GM12878 (cell line): ENCODE measurements around the gene FNDC11. TPM values are rescaled to one million over a fixed set of nuclear protein-coding genes. Genes with fewer than 3 reads are reported as not detected.

ENCODE experiments used
- ATAC-seq: fragments of 200-7000 bp; cut with Tn5 transposase; 3 replicates; pipeline ENCODE4 v1.9.1; 2020; ENCODE audit warnings: mild to moderate bottlenecking, moderate library complexity
- BruUV-seq: library from RNA; stranded (reverse); fragments of 400-500 nt; replicated peaks from 2 replicates; lab custom pipeline; 2021; lab: Mats Ljungman, UMichigan
- CTCF ChIA-PET: fragments of 300-600 bp; sonication (Branson Sonifier 250); formaldehyde crosslinking; extraction: SDS; loops from one replicate; lab custom pipeline; 2021; ENCODE audit warnings: inconsistent platforms; lab: Yijun Ruan, JAX
- POLR2A ChIA-PET: fragments of 350-600 bp; formaldehyde crosslinking; extraction: SDS; loops from one replicate; lab custom pipeline; 2021; ENCODE audit warnings: inconsistent platforms; lab: Charles Lee
- RAD21 ChIA-PET: fragments of 300-600 bp; sonication (Branson Sonifier 250); formaldehyde crosslinking; loops from one replicate; lab custom pipeline; 2023; ENCODE audit warnings: antibody characterized with exemption; ENCODE audit not compliant: unreplicated experiment; lab: Charles Lee
- SMC1A ChIA-PET: fragments of 300-600 bp; sonication (Branson Sonifier 250); formaldehyde crosslinking; loops from one replicate; lab custom pipeline; 2023; ENCODE audit not compliant: unreplicated experiment, uncharacterized antibody; lab: Charles Lee
- DNase-seq: peaks from one replicate; pipeline ENCODE4 v3.0.0-alpha.2; 2011; ENCODE audit warnings: low read depth, low spot score
- FAIRE-seq: peaks from 3 replicates; lab custom pipeline; 2011; peaks lifted over from hg19 to GRCh38; lab: Jason Lieb, UNC
- H2AFZ ChIP-seq: 2 replicates; pipeline ENCODE4 v1.6.0; 2011; ENCODE audit warnings: low read depth, low read length, control low read depth; ENCODE audit not compliant: control insufficient read depth
- H3K27ac ChIP-seq: 2 replicates; pipeline ENCODE4 v1.5.1; 2011; ENCODE audit warnings: control low read depth; ENCODE audit not compliant: control insufficient read depth, insufficient read depth
- H3K27me3 ChIP-seq, 2 experiments: replicated peaks in 1 of 2; 2 replicates each; pipeline versions ENCODE4 v1.6.0 to v1.6.1; 2011; ENCODE audit warnings: low read length in 1 of 2; ENCODE audit not compliant: control insufficient read depth in 2 of 2, insufficient read depth in 2 of 2
- H3K36me3 ChIP-seq, 2 experiments: 2 replicates each; pipeline ENCODE4 v1.5.1; 2011; ENCODE audit warnings: low read length in 1 of 2; ENCODE audit not compliant: control insufficient read depth in 2 of 2, insufficient read depth in 2 of 2
- H3K4me1 ChIP-seq: 2 replicates; pipeline ENCODE4 v1.6.1; 2011; ENCODE audit warnings: mild to moderate bottlenecking, low read length, moderate library complexity, mixed read lengths; ENCODE audit not compliant: control insufficient read depth, insufficient read depth
- H3K4me2 ChIP-seq: 2 replicates; pipeline ENCODE4 v1.6.0; 2011; ENCODE audit warnings: control low read depth; ENCODE audit not compliant: control insufficient read depth, insufficient read depth
- H3K4me3 ChIP-seq: fragments of 200-600 bp; sonication (generic); 2 replicates; pipeline ENCODE4 v1.5.1; 2016
- H3K79me2 ChIP-seq: 2 replicates; pipeline ENCODE4 v1.6.0; 2011; ENCODE audit warnings: low read length; ENCODE audit not compliant: control insufficient read depth, insufficient read depth
- H3K9ac ChIP-seq: 2 replicates; pipeline ENCODE4 v1.8.0; 2011; ENCODE audit warnings: low read length, control low read depth, mixed read lengths; ENCODE audit not compliant: control insufficient read depth, insufficient read depth
- H3K9me3 ChIP-seq: replicated peaks from 3 replicates; pipeline ENCODE4 v1.5.1; 2011; ENCODE audit warnings: mild to moderate bottlenecking, low read length; ENCODE audit not compliant: control insufficient read depth, insufficient read depth
- H4K20me1 ChIP-seq: 2 replicates; pipeline ENCODE4 v1.6.0; 2011; ENCODE audit not compliant: control insufficient read depth, insufficient read depth
- BCL11A ChIP-seq: IDR thresholded peaks from 2 replicates; pipeline ENCODE4 v1.6.1; 2011; ENCODE audit warnings: low read depth, low read length
- BRCA1 ChIP-seq: IDR thresholded peaks from 2 replicates; pipeline ENCODE4 v1.6.1; 2011; ENCODE audit warnings: low read depth, low read length, improper control_type of control experiment
- FOXK2 ChIP-seq: fragments of 450-650 bp; IDR thresholded peaks from 2 replicates; pipeline ENCODE4 v1.6.1; 2017; ENCODE audit warnings: mild to moderate bottlenecking, moderate library complexity
- GATAD2B ChIP-seq: fragments of 450-650 bp; conservative IDR thresholded peaks from 2 replicates; pipeline ENCODE4 v1.6.1; 2017; ENCODE audit warnings: low read depth, mild to moderate bottlenecking, moderate library complexity
- IRF3 ChIP-seq: fragments of 450-650 bp; IDR thresholded peaks from 2 replicates; pipeline ENCODE4 v1.6.1; 2014; ENCODE audit warnings: mild to moderate bottlenecking
- IRF4 ChIP-seq: IDR thresholded peaks from 2 replicates; pipeline ENCODE4 v1.6.1; 2011; ENCODE audit warnings: low read depth, low read length
- KAT2A ChIP-seq: conservative IDR thresholded peaks from 2 replicates; pipeline ENCODE4 v1.6.1; 2011; ENCODE audit warnings: low read depth, low read length; ENCODE audit not compliant: control insufficient read depth
- KLF5 ChIP-seq: fragments of 450-650 bp; IDR thresholded peaks from 2 replicates; pipeline ENCODE4 v1.6.1; 2014; ENCODE audit warnings: mild to moderate bottlenecking; ENCODE audit not compliant: partially characterized antibody
- PAX8 ChIP-seq: fragments of 450-650 bp; IDR thresholded peaks from 2 replicates; pipeline ENCODE4 v1.6.1; 2017; ENCODE audit warnings: mild to moderate bottlenecking, moderate library complexity
- RFX5 ChIP-seq: IDR thresholded peaks from 2 replicates; pipeline ENCODE4 v1.6.1; 2011; ENCODE audit warnings: low read depth, low read length, improper control_type of control experiment
- SIX5 ChIP-seq: IDR thresholded peaks from 2 replicates; pipeline ENCODE4 v1.6.1; 2011; ENCODE audit warnings: mild to moderate bottlenecking, low read depth, low read length, moderate library complexity; ENCODE audit not compliant: severe bottlenecking
- SMC3 ChIP-seq: IDR thresholded peaks from 2 replicates; pipeline ENCODE4 v1.6.1; 2011; ENCODE audit warnings: low read length, improper control_type of control experiment, borderline replicate concordance
- SREBF1 ChIP-seq: IDR thresholded peaks from 2 replicates; pipeline ENCODE4 v1.6.1; 2012; ENCODE audit warnings: mild to moderate bottlenecking, low read length
- USF1 ChIP-seq: IDR thresholded peaks from 2 replicates; pipeline ENCODE4 v1.6.1; 2011; ENCODE audit warnings: borderline replicate concordance, low read depth, mild to moderate bottlenecking, moderate library complexity, mixed read lengths, low read length; ENCODE audit not compliant: insufficient read depth; ENCODE audit errors: extremely low read length
- WGBS: methylation state at CpG from one replicate; pipeline ENCODE4 v1.1.6; 2016; ENCODE audit warnings: low lambda C conversion rate; ENCODE audit not compliant: insufficient replicate concordance, insufficient coverage; ENCODE audit errors: missing lambda C conversion rate; 5-methylcytosine and 5-hydroxymethylcytosine counted together
- in situ Hi-C: fragments of 300-500 bp; cut with MboI; formaldehyde crosslinking; loops from 9 replicates; pipeline ENCODE4 v1.14.3; 2018; ENCODE audit warnings: mixed read lengths
- intact Hi-C: fragments of 100-400 bp; cut with micrococcal nuclease; formaldehyde crosslinking; loops from one replicate; pipeline ENCODE4 v1.14.2; 2022; ENCODE audit not compliant: unreplicated experiment
- polyA plus RNA-seq, 11 experiments: library from polyadenylated mRNA; depleted of rRNA in 4 of 11; unstranded in 6 of 11; stranded (reverse) in 5 of 11; fragments of >200 nt; fragmentation: Nextera tagmentation in 4 of 11; fragmentation: Illumina TruSeq in 1 of 11; extraction: Ambion mirVana in 4 of 11; extraction: Trizol in 1 of 11; gene quantifications; 1 replicate in 1 of 11; 2 replicates in 10 of 11; pipeline versions ENCODE4 v1.2.1 to v1.2.3, GENCODE V29; 2011 to 2016; ENCODE audit warnings: inconsistent platforms in 2 of 11, missing spikeins in 2 of 11, low read depth in 1 of 11
- total RNA-seq, 4 experiments: library from RNA; depleted of rRNA in 3 of 4; stranded (reverse); fragments of >200 nt in 3 of 4; fragmentation: Illumina TruSeq in 1 of 4; extraction: Trizol in 1 of 4; gene quantifications; 2 replicates each; pipeline versions ENCODE4 v1.2.1 to v1.2.3, GENCODE V29; 2013 to 2021
- TF ChIP-seq, protein P1 (sequence below): IDR thresholded peaks from 2 replicates; pipeline ENCODE4 v1.6.1; 2011; ENCODE audit warnings: mild to moderate bottlenecking, low read depth, low read length, moderate library complexity; ENCODE audit not compliant: insufficient replicate concordance
- TF ChIP-seq, protein P2 (sequence below): fragments of 450-650 bp; conservative IDR thresholded peaks from 2 replicates; pipeline ENCODE4 v1.6.1; 2017; ENCODE audit warnings: mild to moderate bottlenecking, moderate library complexity
- TF ChIP-seq, protein P3 (sequence below): IDR thresholded peaks from 2 replicates; pipeline ENCODE4 v1.6.1; 2012; ENCODE audit warnings: low read depth, low read length, improper control_type of control experiment

Gene FNDC11
- total and polyA plus RNA-seq, 10 of the 15 experiments (the other 5 are each of a cell fraction or from before 2014, with no cell fraction given): 0.09 to 0.72 (median 0.34) TPM; not detected in 2

- FAIRE-seq (no peak), ATAC-seq (no peak), DNase-seq (no peak)
- H3K4me1 ChIP-seq: peaks cover 22% of the 10 kb centered on the region
- TF ChIP-seq KLF5 (no peak), PAX8 (no peak), BCL11A (no peak), USF1 (no peak), IRF4 (no peak), FOXK2 (no peak), KAT2A (no peak), IRF3 (no peak), SMC3 (no peak), BRCA1 (no peak), RFX5 (no peak), GATAD2B (no peak), SREBF1 (no peak), SIX5 (no peak)
- TF ChIP-seq, protein P1, sequence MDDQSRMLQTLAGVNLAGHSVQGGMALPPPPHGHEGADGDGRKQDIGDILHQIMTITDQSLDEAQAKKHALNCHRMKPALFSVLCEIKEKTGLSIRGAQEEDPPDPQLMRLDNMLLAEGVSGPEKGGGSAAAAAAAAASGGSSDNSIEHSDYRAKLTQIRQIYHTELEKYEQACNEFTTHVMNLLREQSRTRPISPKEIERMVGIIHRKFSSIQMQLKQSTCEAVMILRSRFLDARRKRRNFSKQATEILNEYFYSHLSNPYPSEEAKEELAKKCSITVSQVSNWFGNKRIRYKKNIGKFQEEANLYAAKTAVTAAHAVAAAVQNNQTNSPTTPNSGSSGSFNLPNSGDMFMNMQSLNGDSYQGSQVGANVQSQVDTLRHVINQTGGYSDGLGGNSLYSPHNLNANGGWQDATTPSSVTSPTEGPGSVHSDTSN: no peak
- TF ChIP-seq, protein P2, sequence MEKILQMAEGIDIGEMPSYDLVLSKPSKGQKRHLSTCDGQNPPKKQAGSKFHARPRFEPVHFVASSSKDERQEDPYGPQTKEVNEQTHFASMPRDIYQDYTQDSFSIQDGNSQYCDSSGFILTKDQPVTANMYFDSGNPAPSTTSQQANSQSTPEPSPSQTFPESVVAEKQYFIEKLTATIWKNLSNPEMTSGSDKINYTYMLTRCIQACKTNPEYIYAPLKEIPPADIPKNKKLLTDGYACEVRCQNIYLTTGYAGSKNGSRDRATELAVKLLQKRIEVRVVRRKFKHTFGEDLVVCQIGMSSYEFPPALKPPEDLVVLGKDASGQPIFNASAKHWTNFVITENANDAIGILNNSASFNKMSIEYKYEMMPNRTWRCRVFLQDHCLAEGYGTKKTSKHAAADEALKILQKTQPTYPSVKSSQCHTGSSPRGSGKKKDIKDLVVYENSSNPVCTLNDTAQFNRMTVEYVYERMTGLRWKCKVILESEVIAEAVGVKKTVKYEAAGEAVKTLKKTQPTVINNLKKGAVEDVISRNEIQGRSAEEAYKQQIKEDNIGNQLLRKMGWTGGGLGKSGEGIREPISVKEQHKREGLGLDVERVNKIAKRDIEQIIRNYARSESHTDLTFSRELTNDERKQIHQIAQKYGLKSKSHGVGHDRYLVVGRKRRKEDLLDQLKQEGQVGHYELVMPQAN: no peak
- TF ChIP-seq, protein P3, sequence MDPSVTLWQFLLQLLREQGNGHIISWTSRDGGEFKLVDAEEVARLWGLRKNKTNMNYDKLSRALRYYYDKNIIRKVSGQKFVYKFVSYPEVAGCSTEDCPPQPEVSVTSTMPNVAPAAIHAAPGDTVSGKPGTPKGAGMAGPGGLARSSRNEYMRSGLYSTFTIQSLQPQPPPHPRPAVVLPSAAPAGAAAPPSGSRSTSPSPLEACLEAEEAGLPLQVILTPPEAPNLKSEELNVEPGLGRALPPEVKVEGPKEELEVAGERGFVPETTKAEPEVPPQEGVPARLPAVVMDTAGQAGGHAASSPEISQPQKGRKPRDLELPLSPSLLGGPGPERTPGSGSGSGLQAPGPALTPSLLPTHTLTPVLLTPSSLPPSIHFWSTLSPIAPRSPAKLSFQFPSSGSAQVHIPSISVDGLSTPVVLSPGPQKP: no peak
- no peak overlapping the region for H3K9ac ChIP-seq
- H3K79me2 ChIP-seq: no peaks in the 10 kb centered on the region
- H4K20me1 ChIP-seq: no peaks in the 10 kb centered on the region; the same call in 1 of the 2 replicates
- H3K4me2 ChIP-seq: no peak overlapping the region
- in situ Hi-C loops: no loop called here
- H3K4me3 ChIP-seq: no peak overlapping the region
- H2AFZ ChIP-seq: no peak overlapping the region
- no peaks in the 10 kb centered on the region for H3K27me3 ChIP-seq
- SMC1A ChIA-PET: no interaction called here
- intact Hi-C loops: no loop called here
- no peaks in the 10 kb centered on the region for H3K36me3 ChIP-seq
- 85% methylated on average over 45 of the region's 45 CpGs for WGBS
- POLR2A ChIA-PET: interaction anchor here (1.1 to 1.7 kb wide), 4 partner anchors 15 to 19 kb away, joined by 3 to 6 read pairs (median 4); partner anchors contain the start of gene HELZ2
- BruUV-seq: no TSS peak
- H3K9me3 ChIP-seq: no peaks in the 10 kb centered on the region; the same call in 2 of the 3 replicates
- RAD21 ChIA-PET: interaction anchor here (1.2 to 2.2 kb wide), 3 partner anchors 17 to 86 kb away, joined by 4 to 17 read pairs (median 8); partner anchors contain the start of genes HELZ2 and PTK6
- CTCF ChIA-PET: interaction anchor here (1.8 to 2.7 kb wide), 2 partner anchors 18 to 23 kb away, joined by 7 to 9 read pairs; partner anchors contain the start of gene PTK6
- H3K27ac ChIP-seq: no peak overlapping the region
Measured at GRCh38 chr20:63555661-63556381, 1.9 kb downstream of the FNDC11 start.
